AG04450 (cell line): ENCODE results near the gene TRUB2. TPM values are rescaled to one million over a fixed set of nuclear protein-coding genes. Genes with fewer than 3 reads are reported as not detected.

Source experiments
- CTCF ChIA-PET: fragments of 300-600, 350-600 bp; formaldehyde crosslinking; extraction: SDS; loops from one replicate; lab custom pipeline; 2022; ENCODE audit warnings: antibody characterized with exemption, inconsistent platforms; lab: Charles Lee
- POLR2A ChIA-PET: fragments of 350-600 bp; formaldehyde crosslinking; extraction: SDS; loops from one replicate; lab custom pipeline; 2021; ENCODE audit warnings: antibody characterized with exemption, inconsistent platforms; lab: Yijun Ruan, JAX
- DNase-seq: peaks from one replicate; pipeline ENCODE4 v3.0.0-alpha.2; 2011; ENCODE audit warnings: low read depth, low spot score
- H3K27ac ChIP-seq: one replicate; pipeline ENCODE4 v1.5.1; 2012; ENCODE audit warnings: low read depth, low read length, control low read depth
- H3K27me3 ChIP-seq: one replicate; pipeline ENCODE4 v1.6.0; 2012; ENCODE audit warnings: low read length; ENCODE audit not compliant: control insufficient read depth, insufficient read depth
- H3K4me3 ChIP-seq: 2 replicates; pipeline ENCODE4 v1.5.1; 2011; ENCODE audit warnings: mild to moderate bottlenecking, low read depth, low read length, control low read depth
- H3K9me3 ChIP-seq: 2 replicates; pipeline ENCODE4 v1.5.1; 2012; ENCODE audit warnings: low read length; ENCODE audit not compliant: control insufficient read depth, insufficient read depth
- CTCF ChIP-seq: IDR thresholded peaks from 2 replicates; pipeline ENCODE4 v1.5.1; 2011; ENCODE audit warnings: low read depth, low read length, control low read depth, inconsistent platforms
- polyA plus RNA-seq: library from polyadenylated mRNA; depleted of rRNA; stranded (reverse); fragments of >200 nt; gene quantifications from 2 replicates; pipeline ENCODE4 v1.2.3, GENCODE V29; 2011

TRUB2 gene
- polyA plus RNA-seq, 1 experiment, result 15.1 TPM

- no peaks in the 10 kb centered on the region for H3K27me3 ChIP-seq
- no peak overlapping the region for H3K27ac ChIP-seq
- no peak for DNase-seq
- H3K9me3 ChIP-seq, result no peaks in the 10 kb centered on the region
- no peak overlapping the region for H3K4me3 ChIP-seq
- TF ChIP-seq CTCF, result no peak
- POLR2A ChIA-PET, result interaction anchor here (0.8 to 1.8 kb wide), 2 partner anchors 8 to 10 kb away, joined by 4 to 7 read pairs; no protein-coding TSS in a partner anchor
- CTCF ChIA-PET, result interaction anchor here (1.6 to 3.1 kb wide), 5 partner anchors 8 to 124 kb away, joined by 5 to 31 read pairs (median 11); partner anchors contain the start of gene CERCAM
These were observed 25.7 kb downstream of the TRUB2 start for GRCh38 chr9:128296340-128297220.

DNA sequence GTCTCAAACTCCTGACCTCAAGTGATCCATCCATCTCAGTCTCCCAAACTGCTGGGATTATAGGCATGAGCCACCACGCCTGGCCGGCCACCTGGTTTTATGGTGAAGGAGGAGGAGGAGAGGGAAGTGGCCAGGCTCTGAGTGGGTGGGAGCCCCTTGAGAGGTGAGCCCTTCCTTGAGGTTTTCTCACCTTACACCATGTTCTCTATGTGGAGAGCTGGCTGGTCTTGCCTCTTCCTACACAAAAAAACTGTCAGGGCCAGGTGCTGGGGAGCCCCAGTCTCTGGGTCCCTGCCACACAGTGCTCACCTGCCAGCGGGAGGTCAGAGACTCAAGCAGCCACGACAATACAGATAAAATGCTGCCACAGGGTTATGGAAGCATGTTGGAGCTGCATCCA, 28.1 kb downstream of the TRUB2 start:
- ChIA-PET CTCF (interaction anchor here (0.7 to 3.1 kb wide), 6 partner anchors 10 to 145 kb away, joined by 3 to 31 read pairs (median 5); no protein-coding TSS in a partner anchor), POLR2A (no interaction called here)
- Histone ChIP-seq H3K9me3 (no peaks in the 10 kb centered on the region), H3K4me3 (no peak overlapping the region), H3K27ac (no peak overlapping the region), H3K27me3 (no peaks in the 10 kb centered on the region)
- TF ChIP-seq CTCF, result no peak
- no peak for DNase-seq

DNA sequence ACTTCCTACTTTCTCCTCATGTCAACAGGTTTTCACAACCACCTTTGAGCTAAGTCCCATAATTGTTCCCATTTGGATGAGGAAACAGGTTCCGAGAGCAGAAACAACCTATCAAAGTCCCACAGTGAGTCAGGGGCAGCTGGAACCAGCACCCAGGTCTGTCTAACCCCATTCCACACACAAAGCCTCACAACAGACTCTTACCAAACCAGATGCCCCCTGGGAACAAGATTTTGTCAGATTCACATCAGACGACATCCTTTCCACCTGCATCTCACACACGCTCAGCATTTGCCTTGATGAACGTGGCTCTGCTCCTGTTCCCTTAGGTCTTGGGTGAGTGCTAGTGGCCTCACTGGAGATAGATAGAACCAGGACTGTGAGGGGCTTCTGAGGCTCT, 29.2 kb downstream of the TRUB2 start:
- Histone ChIP-seq H3K4me3 (no peak overlapping the region), H3K9me3 (no peaks in the 10 kb centered on the region), H3K27ac (no peak overlapping the region), H3K27me3 (no peaks in the 10 kb centered on the region)
- CTCF ChIA-PET, result interaction anchor here (0.7 to 1.3 kb wide), 2 partner anchors 48 to 128 kb away, joined by 6 to 7 read pairs; partner anchors contain the start of gene CERCAM
- TF ChIP-seq CTCF, result no peak
- POLR2A ChIA-PET, result no interaction called here
- no peak for DNase-seq

- TF ChIP-seq CTCF, result no peak
- no peak for DNase-seq
- Histone ChIP-seq H3K9me3 (no peaks in the 10 kb centered on the region), H3K27ac (no peak overlapping the region), H3K4me3 (no peak overlapping the region), H3K27me3 (no peaks in the 10 kb centered on the region)
- ChIA-PET POLR2A (no interaction called here), CTCF (interaction anchor here (0.9 to 1.4 kb wide), 3 partner anchors 15 to 106 kb away, joined by 3 to 9 read pairs (median 3); no protein-coding TSS in a partner anchor)
These were observed 30.2 kb downstream of the TRUB2 start for GRCh38 chr9:128292009-128292408.
